Measurements from ENCODE around the gene DMAP1. TPM values are rescaled to one million over a fixed set of nuclear protein-coding genes. Genes with fewer than 3 reads are reported as not detected.

Gene DMAP1
- total RNA-seq, 4 donors from 2014 or later = 44.2 to 102 (median 52.6) TPM

DNA sequence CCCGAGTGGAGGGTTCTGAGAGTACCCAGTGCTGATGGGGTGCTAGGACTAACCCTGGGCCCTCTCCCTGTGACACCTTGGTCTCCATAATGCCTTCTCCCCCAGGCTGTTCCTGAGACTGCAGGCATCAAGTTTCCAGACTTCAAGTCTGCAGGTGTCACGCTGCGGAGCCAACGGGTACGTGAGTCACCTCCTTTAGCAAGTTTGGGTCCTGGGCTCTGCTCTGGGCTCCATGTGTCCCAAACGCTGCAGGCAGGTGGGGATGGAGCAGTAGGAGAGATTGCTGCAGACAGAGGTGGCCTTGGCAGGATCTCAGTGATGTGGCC lies 6.0 kb downstream of the DMAP1 start:
- peaks cover 62% of the 10 kb centered on the region for H3K36me3 ChIP-seq

DNA sequence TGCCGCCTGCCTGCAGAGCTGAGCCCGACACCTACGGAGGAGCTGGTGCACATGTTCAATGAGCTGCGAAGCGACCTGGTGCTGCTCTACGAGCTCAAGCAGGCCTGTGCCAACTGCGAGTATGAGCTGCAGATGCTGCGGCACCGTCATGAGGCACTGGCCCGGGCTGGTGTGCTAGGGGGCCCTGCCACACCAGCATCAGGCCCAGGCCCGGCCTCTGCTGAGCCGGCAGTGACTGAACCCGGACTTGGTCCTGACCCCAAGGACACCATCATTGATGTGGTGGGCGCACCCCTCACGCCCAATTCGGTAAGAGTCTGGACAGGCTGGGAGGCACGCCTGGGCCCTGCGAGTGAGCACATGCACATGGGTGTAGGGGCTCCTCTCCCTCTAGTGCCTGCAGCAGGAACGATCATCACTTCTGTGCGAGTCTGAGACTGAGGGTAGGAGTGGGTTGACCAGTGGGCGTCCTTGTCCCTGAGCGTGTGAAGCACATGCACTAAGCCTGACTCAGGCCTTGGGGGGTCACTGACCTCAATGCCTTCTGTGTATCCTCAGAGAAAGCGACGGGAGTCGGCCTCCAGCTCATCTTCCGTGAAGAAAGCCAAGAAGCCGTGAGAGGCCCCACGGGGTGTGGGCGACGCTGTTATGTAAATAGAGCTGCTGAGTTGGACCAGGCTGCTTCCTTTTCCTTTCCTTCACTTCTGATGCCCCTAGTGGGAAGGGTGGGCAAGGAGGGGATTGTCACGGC lies 6.9 kb downstream of the DMAP1 start:
- peaks cover 56% of the 10 kb centered on the region for H3K36me3 ChIP-seq
- WGBS = 77% methylated on average over 12 of the region's 31 CpGs
- DNase-seq (ENCODE audit: low spot score in 2 of 2) = no peak
- no peak overlapping the region for H3K27ac ChIP-seq
- H3K4me3 ChIP-seq = no peak overlapping the region
- no peaks in the 10 kb centered on the region for H3K9me3 ChIP-seq
- H3K27me3 ChIP-seq = no peaks in the 10 kb centered on the region
- no peaks in the 10 kb centered on the region for H3K4me1 ChIP-seq
- TF ChIP-seq, protein P1, sequence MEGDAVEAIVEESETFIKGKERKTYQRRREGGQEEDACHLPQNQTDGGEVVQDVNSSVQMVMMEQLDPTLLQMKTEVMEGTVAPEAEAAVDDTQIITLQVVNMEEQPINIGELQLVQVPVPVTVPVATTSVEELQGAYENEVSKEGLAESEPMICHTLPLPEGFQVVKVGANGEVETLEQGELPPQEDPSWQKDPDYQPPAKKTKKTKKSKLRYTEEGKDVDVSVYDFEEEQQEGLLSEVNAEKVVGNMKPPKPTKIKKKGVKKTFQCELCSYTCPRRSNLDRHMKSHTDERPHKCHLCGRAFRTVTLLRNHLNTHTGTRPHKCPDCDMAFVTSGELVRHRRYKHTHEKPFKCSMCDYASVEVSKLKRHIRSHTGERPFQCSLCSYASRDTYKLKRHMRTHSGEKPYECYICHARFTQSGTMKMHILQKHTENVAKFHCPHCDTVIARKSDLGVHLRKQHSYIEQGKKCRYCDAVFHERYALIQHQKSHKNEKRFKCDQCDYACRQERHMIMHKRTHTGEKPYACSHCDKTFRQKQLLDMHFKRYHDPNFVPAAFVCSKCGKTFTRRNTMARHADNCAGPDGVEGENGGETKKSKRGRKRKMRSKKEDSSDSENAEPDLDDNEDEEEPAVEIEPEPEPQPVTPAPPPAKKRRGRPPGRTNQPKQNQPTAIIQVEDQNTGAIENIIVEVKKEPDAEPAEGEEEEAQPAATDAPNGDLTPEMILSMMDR (IDR thresholded peaks at IDR 0.05) = no peak
- TF ChIP-seq POLR2AphosphoS5 (IDR thresholded peaks at IDR 0.05) (no peak), EP300 (IDR thresholded peaks at IDR 0.05) (no peak), POLR2A (IDR thresholded peaks at IDR 0.05) (no peak)

More for the DNA sequence above, 6.0 kb downstream of the DMAP1 start:
- Histone ChIP-seq H3K4me3 (no peak overlapping the region), H3K27ac (no peak overlapping the region), H3K27me3 (no peaks in the 10 kb centered on the region), H3K4me1 (peaks cover 6% of the 10 kb centered on the region), H3K9me3 (no peaks in the 10 kb centered on the region)
- TF ChIP-seq EP300 (IDR thresholded peaks at IDR 0.05) (no peak), POLR2A (IDR thresholded peaks at IDR 0.05) (no peak), POLR2AphosphoS5 (IDR thresholded peaks at IDR 0.05) (no peak)
- TF ChIP-seq, protein P1 (IDR thresholded peaks at IDR 0.05) = no peak
- no peak for DNase-seq (ENCODE audit: low spot score in 2 of 2)
- 69% methylated on average over 4 of the region's 6 CpGs for WGBS

DNA sequence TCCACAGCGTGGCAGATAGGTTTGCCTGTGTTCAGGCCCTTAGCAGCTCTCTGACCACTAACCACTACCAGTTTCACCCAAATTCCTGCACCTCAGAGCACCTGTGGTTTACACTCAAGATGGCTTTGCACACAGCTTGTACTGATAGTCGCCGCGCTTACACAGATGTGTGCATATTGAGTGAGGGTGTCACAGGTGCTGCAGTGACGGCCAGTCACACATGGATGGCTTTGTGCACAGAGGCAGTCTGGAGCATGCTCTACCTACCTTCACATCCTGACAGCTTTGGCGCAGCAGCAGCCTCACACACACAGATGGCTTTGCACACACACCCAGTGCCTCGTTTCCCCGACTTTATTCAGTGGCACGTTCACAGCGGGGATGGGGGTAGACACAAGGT lies 7.5 kb downstream of the DMAP1 start:
- TF ChIP-seq POLR2A (IDR thresholded peaks at IDR 0.05) = no peak
- TF ChIP-seq POLR2AphosphoS5 (IDR thresholded peaks at IDR 0.05) = no peak
- no peak for TF ChIP-seq EP300 (IDR thresholded peaks at IDR 0.05)
- TF ChIP-seq, protein P1 (IDR thresholded peaks at IDR 0.05) = no peak
- no peak for DNase-seq (ENCODE audit: low spot score in 2 of 2)
- WGBS = 89% methylated on average over 5 of the region's 10 CpGs
- H3K4me3 ChIP-seq = no peak overlapping the region
- H3K4me1 ChIP-seq = no peaks in the 10 kb centered on the region
- H3K36me3 ChIP-seq = peaks cover 54% of the 10 kb centered on the region
- H3K27ac ChIP-seq = no peak overlapping the region
- no peaks in the 10 kb centered on the region for H3K27me3 ChIP-seq
- H3K9me3 ChIP-seq = no peaks in the 10 kb centered on the region

DNA sequence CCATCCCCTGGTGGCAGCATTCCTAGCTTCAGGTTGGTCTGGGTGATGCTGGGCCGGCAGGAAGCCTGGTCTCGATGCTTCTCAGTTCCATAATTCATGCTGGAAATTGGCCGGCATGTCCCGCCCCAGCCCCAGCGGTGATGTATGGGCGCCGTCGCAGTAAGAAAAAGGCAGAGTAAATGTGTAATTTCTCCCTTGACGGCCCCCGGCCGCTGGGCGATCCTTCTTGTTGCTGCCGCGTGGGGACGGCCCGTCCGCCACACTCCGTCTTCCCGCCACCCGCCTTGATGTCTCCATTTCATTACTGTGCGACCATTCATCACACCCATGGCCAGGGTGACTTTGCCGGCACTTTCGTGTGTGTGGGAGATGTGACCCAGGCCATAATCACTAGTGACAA lies 8.5 kb downstream of the DMAP1 start:
- 92% methylated on average over 23 of the region's 23 CpGs for WGBS
- TF ChIP-seq, protein P1 (IDR thresholded peaks at IDR 0.05) = no peak
- TF ChIP-seq POLR2AphosphoS5 (IDR thresholded peaks at IDR 0.05) = no peak
- no peak for TF ChIP-seq EP300 (IDR thresholded peaks at IDR 0.05)
- TF ChIP-seq POLR2A (IDR thresholded peaks at IDR 0.05) = no peak
- DNase-seq (ENCODE audit: low spot score in 2 of 2) = no peak
- H3K27me3 ChIP-seq = no peaks in the 10 kb centered on the region
- no peak overlapping the region for H3K4me3 ChIP-seq
- H3K27ac ChIP-seq = no peak overlapping the region
- no peaks in the 10 kb centered on the region for H3K9me3 ChIP-seq
- no peaks in the 10 kb centered on the region for H3K4me1 ChIP-seq
- peaks cover 50% of the 10 kb centered on the region for H3K36me3 ChIP-seq

DNA sequence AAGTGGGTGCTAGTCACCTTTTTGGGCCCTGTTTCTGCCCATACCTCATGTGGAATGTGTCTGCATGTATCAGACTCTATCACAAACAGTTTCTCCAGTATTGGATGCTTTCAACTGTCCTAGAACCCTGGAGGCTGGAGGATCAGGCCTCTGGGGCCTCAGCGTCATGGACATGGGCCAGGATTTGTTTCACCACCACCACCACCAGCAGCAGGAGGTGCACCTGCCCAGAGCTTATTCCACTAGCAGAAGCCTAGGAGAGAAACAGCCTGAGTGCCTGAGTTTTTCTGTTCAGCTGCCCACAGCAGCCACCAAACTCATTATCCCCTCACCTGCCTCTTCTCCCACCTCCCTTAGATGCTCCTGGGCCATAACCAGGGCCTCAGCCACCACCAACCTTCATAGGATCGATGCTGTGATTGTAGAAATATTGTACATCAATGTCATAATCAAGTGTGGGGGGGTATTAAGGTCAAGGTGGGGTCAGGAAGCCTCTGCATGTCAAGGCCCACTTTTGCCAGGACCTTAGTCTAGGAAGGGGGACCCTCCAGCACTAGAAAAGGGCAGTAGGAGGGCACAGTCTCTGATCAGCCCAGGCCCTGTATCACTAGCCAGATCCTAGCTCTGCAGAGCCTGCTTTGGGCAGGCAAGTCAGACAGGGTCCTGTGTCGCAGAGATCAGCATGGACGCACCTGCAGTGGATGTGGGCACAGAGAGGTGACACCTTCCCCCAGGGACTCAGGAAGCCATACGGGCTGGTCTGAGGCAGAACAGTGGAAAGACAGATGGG lies 9.3 kb downstream of the DMAP1 start:
- H3K9me3 ChIP-seq = no peaks in the 10 kb centered on the region
- 75% methylated on average over 5 of the region's 5 CpGs for WGBS
- TF ChIP-seq POLR2AphosphoS5 (IDR thresholded peaks at IDR 0.05) (no peak), POLR2A (IDR thresholded peaks at IDR 0.05) (no peak), EP300 (IDR thresholded peaks at IDR 0.05) (no peak)
- TF ChIP-seq, protein P1 (IDR thresholded peaks at IDR 0.05) = no peak
- peaks cover 50% of the 10 kb centered on the region for H3K36me3 ChIP-seq
- peaks cover 3% of the 10 kb centered on the region for H3K4me1 ChIP-seq
- no peak for DNase-seq (ENCODE audit: low spot score in 2 of 2)
- H3K27ac ChIP-seq = no peak overlapping the region
- no peak overlapping the region for H3K4me3 ChIP-seq
- no peaks in the 10 kb centered on the region for H3K27me3 ChIP-seq
